SK-N-SH treated with all-trans-retinoic acid at 6 μM for 48 hours (cell line): ENCODE results near the gene MAPK14.

Experiments
- ATAC-seq: fragments of 200-7000 bp; cut with Tn5 transposase; 3 replicates; pipeline ENCODE4 v1.9.1; 2020; ENCODE audit warnings: mild to moderate bottlenecking, moderate library complexity
- CSDC2 ChIP-seq: fragments of 250-450 bp; sonication (Bioruptor Pico); IDR thresholded peaks from 2 replicates; pipeline ENCODE4 v1.5.0; 2020; ENCODE audit warnings: mild to moderate bottlenecking, moderate library complexity
- CSRNP3 ChIP-seq: fragments of 250-450 bp; sonication (Bioruptor Pico); IDR thresholded peaks from 2 replicates; pipeline ENCODE4 v1.5.1; 2021; ENCODE audit warnings: mild to moderate bottlenecking, moderate library complexity
- ESRRG ChIP-seq: fragments of 250-450 bp; sonication (Bioruptor Pico); IDR thresholded peaks from 2 replicates; pipeline ENCODE4 v1.6.1; 2021; ENCODE audit warnings: mild to moderate bottlenecking
- GLIS3 ChIP-seq: fragments of 250-450 bp; sonication (Bioruptor Pico); IDR thresholded peaks from 2 replicates; pipeline ENCODE4 v1.5.0; 2020; ENCODE audit warnings: mild to moderate bottlenecking, moderate library complexity
- ISL1 ChIP-seq: fragments of 250-450 bp; sonication (Bioruptor Pico); IDR thresholded peaks from 2 replicates; pipeline ENCODE4 v2.1.2; 2022; ENCODE audit warnings: mild to moderate bottlenecking, moderate library complexity
- OSR1 ChIP-seq: fragments of 250-450 bp; sonication (Bioruptor Pico); IDR thresholded peaks from 2 replicates; pipeline ENCODE4 v1.8.0; 2022; ENCODE audit warnings: moderate library complexity, mild to moderate bottlenecking, inconsistent platforms
- POU6F1 ChIP-seq: fragments of 250-450 bp; sonication (Bioruptor Pico); IDR thresholded peaks from 2 replicates; pipeline ENCODE4 v1.8.0; 2021; ENCODE audit warnings: low read depth, mild to moderate bottlenecking, moderate library complexity, borderline replicate concordance
- RARB ChIP-seq: fragments of 250-450 bp; sonication (Bioruptor Pico); IDR thresholded peaks from 2 replicates; pipeline ENCODE4 v1.8.0; 2021; ENCODE audit warnings: mild to moderate bottlenecking, moderate library complexity
- SNAI2 ChIP-seq: fragments of 250-450 bp; sonication (Bioruptor Pico); IDR thresholded peaks from 2 replicates; pipeline ENCODE4 v1.5.0; 2020; ENCODE audit warnings: mild to moderate bottlenecking, moderate library complexity
- TOX ChIP-seq: fragments of 250-450 bp; sonication (Bioruptor Pico); IDR thresholded peaks from 2 replicates; pipeline ENCODE4 v1.8.0; 2021; ENCODE audit warnings: mild to moderate bottlenecking, moderate library complexity, borderline replicate concordance
- ZC3H10 ChIP-seq: fragments of 250-450 bp; sonication (Bioruptor Pico); IDR thresholded peaks from 2 replicates; pipeline ENCODE4 v1.5.1; 2021; ENCODE audit warnings: mild to moderate bottlenecking, moderate library complexity
- ZFP3 ChIP-seq: fragments of 250-450 bp; sonication (Bioruptor Pico); IDR thresholded peaks from 2 replicates; pipeline ENCODE4 v1.5.0; 2020; ENCODE audit warnings: mild to moderate bottlenecking, moderate library complexity
- ZFP30 ChIP-seq: fragments of 450-650 bp; formaldehyde crosslinking; IDR thresholded peaks from 2 replicates; pipeline ENCODE4 v1.5.0; 2022; ENCODE audit warnings: mild to moderate bottlenecking, moderate library complexity
- ZNF565 ChIP-seq: fragments of 450-650 bp; formaldehyde crosslinking; conservative IDR thresholded peaks from 2 replicates; pipeline ENCODE4 v1.5.0; 2020; ENCODE audit warnings: low read depth, mild to moderate bottlenecking, moderate library complexity
- ZNF70 ChIP-seq: fragments of 450-650 bp; formaldehyde crosslinking; IDR thresholded peaks from 2 replicates; pipeline ENCODE4 v1.5.0; 2020; ENCODE audit warnings: mild to moderate bottlenecking, moderate library complexity
- ZNF8 ChIP-seq: fragments of 450-650 bp; formaldehyde crosslinking; IDR thresholded peaks from 2 replicates; pipeline ENCODE4 v1.5.0; 2020; ENCODE audit warnings: mild to moderate bottlenecking, moderate library complexity
- TF ChIP-seq, protein P1 (sequence below): fragments of 250-450 bp; sonication (Bioruptor Pico); IDR thresholded peaks from 2 replicates; pipeline ENCODE4 v1.8.0; 2020; ENCODE audit warnings: mild to moderate bottlenecking, moderate library complexity, borderline replicate concordance
- TF ChIP-seq, protein P2 (sequence below): fragments of 250-450 bp; sonication (Bioruptor Pico); IDR thresholded peaks from 2 replicates; pipeline ENCODE4 v1.5.0; 2020; ENCODE audit warnings: mild to moderate bottlenecking, moderate library complexity

MAPK14 gene

GRCh38 chr6:36109092-36109491, 81.5 kb downstream of the MAPK14 start:
- no peak for ATAC-seq
- no peak for TF ChIP-seq CSDC2 (CRISPR knock-in tag)
- no peak for TF ChIP-seq ZFP30 (CRISPR knock-in tag)
- TF ChIP-seq ZFP3 (CRISPR knock-in tag): no peak
- TF ChIP-seq, all 23 proteins: peak for 0

DNA sequence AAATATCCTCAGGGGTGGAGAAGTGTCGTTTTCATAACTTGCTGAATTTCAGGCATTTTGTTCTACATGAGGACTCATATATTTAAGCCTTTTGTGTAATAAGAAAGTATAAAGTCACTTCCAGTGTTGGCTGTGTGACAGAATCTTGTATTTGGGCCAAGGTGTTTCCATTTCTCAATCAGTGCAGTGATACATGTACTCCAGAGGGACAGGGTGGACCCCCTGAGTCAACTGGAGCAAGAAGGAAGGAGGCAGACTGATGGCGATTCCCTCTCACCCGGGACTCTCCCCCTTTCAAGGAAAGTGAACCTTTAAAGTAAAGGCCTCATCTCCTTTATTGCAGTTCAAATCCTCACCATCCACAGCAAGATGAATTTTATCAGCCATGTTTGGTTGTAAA, 82.4 kb downstream of the MAPK14 start:
- TF ChIP-seq ISL1 (CRISPR knock-in tag): no peak
- ATAC-seq: no peak

GRCh38 chr6:36110863-36111262, 83.3 kb downstream of the MAPK14 start:
- no peak for ATAC-seq
- no peak for TF ChIP-seq SNAI2
- no peak for TF ChIP-seq ZNF565 (CRISPR knock-in tag)
- TF ChIP-seq, protein P1, sequence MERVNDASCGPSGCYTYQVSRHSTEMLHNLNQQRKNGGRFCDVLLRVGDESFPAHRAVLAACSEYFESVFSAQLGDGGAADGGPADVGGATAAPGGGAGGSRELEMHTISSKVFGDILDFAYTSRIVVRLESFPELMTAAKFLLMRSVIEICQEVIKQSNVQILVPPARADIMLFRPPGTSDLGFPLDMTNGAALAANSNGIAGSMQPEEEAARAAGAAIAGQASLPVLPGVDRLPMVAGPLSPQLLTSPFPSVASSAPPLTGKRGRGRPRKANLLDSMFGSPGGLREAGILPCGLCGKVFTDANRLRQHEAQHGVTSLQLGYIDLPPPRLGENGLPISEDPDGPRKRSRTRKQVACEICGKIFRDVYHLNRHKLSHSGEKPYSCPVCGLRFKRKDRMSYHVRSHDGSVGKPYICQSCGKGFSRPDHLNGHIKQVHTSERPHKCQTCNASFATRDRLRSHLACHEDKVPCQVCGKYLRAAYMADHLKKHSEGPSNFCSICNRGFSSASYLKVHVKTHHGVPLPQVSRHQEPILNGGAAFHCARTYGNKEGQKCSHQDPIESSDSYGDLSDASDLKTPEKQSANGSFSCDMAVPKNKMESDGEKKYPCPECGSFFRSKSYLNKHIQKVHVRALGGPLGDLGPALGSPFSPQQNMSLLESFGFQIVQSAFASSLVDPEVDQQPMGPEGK (CRISPR knock-in tag): no peak

GRCh38 chr6:36111526-36111925, 83.9 kb downstream of the MAPK14 start:
- no peak for TF ChIP-seq ISL1 (CRISPR knock-in tag)
- no peak for TF ChIP-seq SNAI2
- ATAC-seq: no peak

DNA sequence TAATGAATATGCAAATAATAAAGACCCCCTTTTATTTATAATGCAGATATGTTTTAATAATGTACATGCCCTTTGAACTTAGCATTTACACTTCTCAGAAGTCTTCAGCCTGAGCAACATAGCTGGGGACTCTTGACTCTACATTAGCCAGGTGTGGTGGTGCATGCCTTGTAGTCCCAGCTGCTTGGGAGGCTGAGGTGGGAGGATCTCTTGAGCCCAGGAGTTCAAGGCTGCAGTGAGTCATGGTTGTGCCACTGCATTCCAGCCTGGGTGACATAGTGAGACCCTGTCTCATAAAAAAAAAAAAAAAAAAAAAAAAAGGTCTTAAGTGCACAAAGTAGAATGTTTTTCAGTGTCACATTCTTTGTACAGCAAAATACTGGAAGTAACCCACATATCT, 85.4 kb downstream of the MAPK14 start:
- TF ChIP-seq ZNF8 (no peak), ZNF565 (CRISPR knock-in tag) (no peak), ESRRG (no peak), TOX (CRISPR knock-in tag) (no peak), CSRNP3 (CRISPR knock-in tag) (no peak)
- TF ChIP-seq, protein P1 (CRISPR knock-in tag): no peak
- TF ChIP-seq, protein P2, sequence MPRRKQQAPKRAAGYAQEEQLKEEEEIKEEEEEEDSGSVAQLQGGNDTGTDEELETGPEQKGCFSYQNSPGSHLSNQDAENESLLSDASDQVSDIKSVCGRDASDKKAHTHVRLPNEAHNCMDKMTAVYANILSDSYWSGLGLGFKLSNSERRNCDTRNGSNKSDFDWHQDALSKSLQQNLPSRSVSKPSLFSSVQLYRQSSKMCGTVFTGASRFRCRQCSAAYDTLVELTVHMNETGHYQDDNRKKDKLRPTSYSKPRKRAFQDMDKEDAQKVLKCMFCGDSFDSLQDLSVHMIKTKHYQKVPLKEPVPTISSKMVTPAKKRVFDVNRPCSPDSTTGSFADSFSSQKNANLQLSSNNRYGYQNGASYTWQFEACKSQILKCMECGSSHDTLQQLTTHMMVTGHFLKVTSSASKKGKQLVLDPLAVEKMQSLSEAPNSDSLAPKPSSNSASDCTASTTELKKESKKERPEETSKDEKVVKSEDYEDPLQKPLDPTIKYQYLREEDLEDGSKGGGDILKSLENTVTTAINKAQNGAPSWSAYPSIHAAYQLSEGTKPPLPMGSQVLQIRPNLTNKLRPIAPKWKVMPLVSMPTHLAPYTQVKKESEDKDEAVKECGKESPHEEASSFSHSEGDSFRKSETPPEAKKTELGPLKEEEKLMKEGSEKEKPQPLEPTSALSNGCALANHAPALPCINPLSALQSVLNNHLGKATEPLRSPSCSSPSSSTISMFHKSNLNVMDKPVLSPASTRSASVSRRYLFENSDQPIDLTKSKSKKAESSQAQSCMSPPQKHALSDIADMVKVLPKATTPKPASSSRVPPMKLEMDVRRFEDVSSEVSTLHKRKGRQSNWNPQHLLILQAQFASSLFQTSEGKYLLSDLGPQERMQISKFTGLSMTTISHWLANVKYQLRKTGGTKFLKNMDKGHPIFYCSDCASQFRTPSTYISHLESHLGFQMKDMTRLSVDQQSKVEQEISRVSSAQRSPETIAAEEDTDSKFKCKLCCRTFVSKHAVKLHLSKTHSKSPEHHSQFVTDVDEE: no peak
- ATAC-seq: no peak

DNA sequence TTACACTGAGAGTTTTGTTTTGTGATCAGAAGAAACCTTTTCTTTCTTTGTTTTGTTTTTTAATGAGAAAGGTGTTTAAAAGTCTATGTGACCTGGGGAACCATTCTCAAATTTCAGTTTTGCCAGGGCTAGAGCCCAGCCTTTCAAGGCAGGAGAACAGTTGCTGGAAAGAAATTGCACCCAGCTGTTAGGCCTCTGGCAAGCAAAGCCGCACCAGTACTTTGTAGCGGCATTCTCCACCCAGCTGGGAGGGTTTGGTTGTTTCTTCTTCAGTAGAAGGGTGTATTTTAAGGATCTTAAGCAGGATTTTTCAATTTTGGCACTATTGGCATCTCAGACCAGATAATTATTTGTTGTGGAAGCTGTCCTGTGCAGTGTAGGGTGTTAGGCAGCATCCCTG, 86.1 kb downstream of the MAPK14 start:
- no peak for ATAC-seq
- TF ChIP-seq POU6F1 (CRISPR knock-in tag): no peak
- TF ChIP-seq, protein P1 (CRISPR knock-in tag): no peak
- no peak for TF ChIP-seq OSR1 (CRISPR knock-in tag)
- no peak for TF ChIP-seq ZNF70 (CRISPR knock-in tag)
- TF ChIP-seq SNAI2: no peak
- no peak for TF ChIP-seq RARB (CRISPR knock-in tag)
- TF ChIP-seq GLIS3 (CRISPR knock-in tag): no peak
- no peak for TF ChIP-seq ZC3H10
- TF ChIP-seq, all 23 proteins: peak for 0
